Measurements from ENCODE around the gene ASIC4.

ASIC4 gene

GRCh38 chr2:219554350-219554749 lies 40.1 kb downstream of the ASIC4 start:
- DNase-seq = no peak

GRCh38 chr2:219555956-219556355 lies 41.7 kb downstream of the ASIC4 start:
- no peak for DNase-seq

- DNase-seq = no peak
Measured at GRCh38 chr2:219556413-219556812, 42.1 kb downstream of the ASIC4 start.

GRCh38 chr2:219557320-219557719 lies 43.0 kb downstream of the ASIC4 start:
- DNase-seq = no peak

- no peak for DNase-seq
Measured at GRCh38 chr2:219557791-219558785, 43.8 kb downstream of the ASIC4 start.

GRCh38 chr2:219559156-219559915 lies 45.1 kb downstream of the ASIC4 start:
- no peak for DNase-seq

GRCh38 chr2:219560037-219560892 lies 46.0 kb downstream of the ASIC4 start:
- DNase-seq = no peak

- no peak for DNase-seq
Measured at GRCh38 chr2:219560893-219561178, 46.6 kb downstream of the ASIC4 start.

GRCh38 chr2:219561179-219562048 lies 47.1 kb downstream of the ASIC4 start:
- DNase-seq = no peak

- no peak for DNase-seq
Measured at GRCh38 chr2:219562049-219563020, 48.1 kb downstream of the ASIC4 start.

- DNase-seq = no peak
Measured at GRCh38 chr2:219563271-219563928, 49.1 kb downstream of the ASIC4 start.

GRCh38 chr2:219565130-219566080 lies 51.1 kb downstream of the ASIC4 start:
- no peak for DNase-seq

- DNase-seq = no peak
Measured at GRCh38 chr2:219566640-219567039, 52.4 kb downstream of the ASIC4 start.

GRCh38 chr2:219567131-219567530 lies 52.8 kb downstream of the ASIC4 start:
- DNase-seq = no peak

- DNase-seq = no peak
Measured at GRCh38 chr2:219567791-219568361, 53.6 kb downstream of the ASIC4 start.

- no peak for DNase-seq
Measured at GRCh38 chr2:219569041-219569440, 54.8 kb downstream of the ASIC4 start.

GRCh38 chr2:219569635-219570034 lies 55.4 kb downstream of the ASIC4 start:
- DNase-seq = no peak

GRCh38 chr2:219570194-219570923 lies 56.1 kb downstream of the ASIC4 start:
- no peak for DNase-seq

Data from NCI-H2227 treated with DMSO at 0.1 percent for 48 hours (cell line).